Keratinocyte (primary cell): ENCODE results near the gene ADAMTSL1. TPM values are rescaled to one million over a fixed set of nuclear protein-coding genes. Genes with fewer than 3 reads are reported as not detected.

Experiments
- DNase-seq: peaks from one replicate; pipeline ENCODE4 v3.0.0-alpha.2; 2011; ENCODE audit warnings: low read depth, missing footprints, low spot score
- FAIRE-seq: peaks from 2 replicates; lab custom pipeline; 2011; peaks lifted over from hg19 to GRCh38; lab: Jason Lieb, UNC
- H2AFZ ChIP-seq: 2 replicates; pipeline ENCODE4 v1.6.0; 2012; ENCODE audit warnings: low read length, control low read depth, inconsistent platforms; ENCODE audit not compliant: control insufficient read depth
- H3K27ac ChIP-seq: 2 replicates; pipeline ENCODE4 v1.5.1; 2011; ENCODE audit warnings: low read length; ENCODE audit not compliant: control insufficient read depth, insufficient read depth
- H3K27me3 ChIP-seq: 3 replicates; pipeline ENCODE4 v1.6.0; 2011; ENCODE audit warnings: low read length; ENCODE audit not compliant: control insufficient read depth, insufficient read depth; ENCODE audit errors: extremely low read depth
- H3K36me3 ChIP-seq, 2 experiments: 2 replicates in 1 of 2; 3 replicates in 1 of 2; pipeline ENCODE4 v1.5.1; 2011; ENCODE audit warnings: low read length in 2 of 2, mild to moderate bottlenecking in 1 of 2; ENCODE audit not compliant: control insufficient read depth in 2 of 2, insufficient read depth in 2 of 2; ENCODE audit errors: extremely low read depth in 1 of 2
- H3K4me1 ChIP-seq: 3 replicates; pipeline ENCODE4 v1.5.1; 2011; ENCODE audit warnings: low read length; ENCODE audit not compliant: control insufficient read depth, insufficient read depth; ENCODE audit errors: extremely low read depth
- H3K4me2 ChIP-seq: 3 replicates; pipeline ENCODE4 v1.6.0; 2011; ENCODE audit warnings: low read depth, low read length; ENCODE audit not compliant: control insufficient read depth, insufficient read depth; ENCODE audit errors: extremely low read depth
- H3K4me3 ChIP-seq, 3 experiments: fragments of 200-600 bp in 1 of 3; sonication (generic) in 1 of 3; 2 replicates in 2 of 3; 3 replicates in 1 of 3; pipeline ENCODE4 v1.5.1; 2011 to 2016; ENCODE audit warnings: low read length in 3 of 3, mild to moderate bottlenecking in 3 of 3, control low read depth in 2 of 3, inconsistent platforms in 1 of 3, low read depth in 1 of 3, mixed read lengths in 1 of 3, mixed run types in 1 of 3, moderate library complexity in 1 of 3; ENCODE audit not compliant: control insufficient read depth in 2 of 3, insufficient read depth in 2 of 3; ENCODE audit errors: extremely low read depth in 1 of 3
- H3K79me2 ChIP-seq: 2 replicates; pipeline ENCODE4 v1.6.0; 2012; ENCODE audit warnings: low read length; ENCODE audit not compliant: control insufficient read depth, insufficient read depth
- H3K9ac ChIP-seq: 3 replicates; pipeline ENCODE4 v1.6.0; 2011; ENCODE audit warnings: low read length; ENCODE audit not compliant: control insufficient read depth, insufficient read depth; ENCODE audit errors: extremely low read depth
- H3K9me1 ChIP-seq: 3 replicates; pipeline ENCODE4 v1.6.0; 2011; ENCODE audit warnings: low read length; ENCODE audit not compliant: control insufficient read depth, insufficient read depth; ENCODE audit errors: extremely low read depth
- H3K9me3 ChIP-seq: 2 replicates; pipeline ENCODE4 v1.5.1; 2012; ENCODE audit warnings: low read depth, low read length; ENCODE audit not compliant: control insufficient read depth
- H4K20me1 ChIP-seq: 3 replicates; pipeline ENCODE4 v1.6.0; 2011; ENCODE audit warnings: low read length; ENCODE audit not compliant: control insufficient read depth, insufficient read depth; ENCODE audit errors: extremely low read depth
- EZH2 ChIP-seq: IDR thresholded peaks from one replicate; pipeline ENCODE4 v1.6.1; 2012; ENCODE audit warnings: inconsistent platforms, mild to moderate bottlenecking, low read length, moderate library complexity
- dilution Hi-C: fragments of 300-500 bp; cut with MboI; formaldehyde crosslinking; loops from one replicate; pipeline ENCODE4 v1.7.0; 2020; ENCODE audit warnings: low sequenced_read_pairs; ENCODE audit not compliant: extremely low pct_ligation_motif_present
- polyA plus RNA-seq, 5 experiments: library from polyadenylated mRNA; depleted of rRNA in 3 of 5; stranded (reverse) in 3 of 5; stranded (forward) in 1 of 5; unstranded in 1 of 5; fragments of >200 nt; gene quantifications; 1 replicate in 1 of 5; 2 replicates in 3 of 5; 3 replicates in 1 of 5; pipeline versions ENCODE4 v1.2.1 to v1.2.3, GENCODE V29; 2011 to 2012; ENCODE audit warnings: missing spikeins in 2 of 5, low read depth in 1 of 5, low replicate concordance in 1 of 5
- TF ChIP-seq, protein P1 (sequence below), 3 experiments: IDR thresholded peaks in 1 of 3; conservative IDR thresholded peaks in 1 of 3; optimal IDR thresholded peaks in 1 of 3; 2 replicates in 2 of 3; 3 replicates in 1 of 3; pipeline versions ENCODE3 to v1.5.1; 2011; ENCODE audit warnings: low read length in 3 of 3, mild to moderate bottlenecking in 3 of 3, moderate library complexity in 2 of 3, control low read depth in 1 of 3, inconsistent platforms in 1 of 3; ENCODE audit not compliant: insufficient read depth in 2 of 3; ENCODE audit errors: extremely low read depth in 1 of 3

ADAMTSL1 gene
- polyA plus RNA-seq, 1 donor (not counting 4 experiments of a cell fraction or from before 2014, with no cell fraction given) = 1.1 TPM

DNA sequence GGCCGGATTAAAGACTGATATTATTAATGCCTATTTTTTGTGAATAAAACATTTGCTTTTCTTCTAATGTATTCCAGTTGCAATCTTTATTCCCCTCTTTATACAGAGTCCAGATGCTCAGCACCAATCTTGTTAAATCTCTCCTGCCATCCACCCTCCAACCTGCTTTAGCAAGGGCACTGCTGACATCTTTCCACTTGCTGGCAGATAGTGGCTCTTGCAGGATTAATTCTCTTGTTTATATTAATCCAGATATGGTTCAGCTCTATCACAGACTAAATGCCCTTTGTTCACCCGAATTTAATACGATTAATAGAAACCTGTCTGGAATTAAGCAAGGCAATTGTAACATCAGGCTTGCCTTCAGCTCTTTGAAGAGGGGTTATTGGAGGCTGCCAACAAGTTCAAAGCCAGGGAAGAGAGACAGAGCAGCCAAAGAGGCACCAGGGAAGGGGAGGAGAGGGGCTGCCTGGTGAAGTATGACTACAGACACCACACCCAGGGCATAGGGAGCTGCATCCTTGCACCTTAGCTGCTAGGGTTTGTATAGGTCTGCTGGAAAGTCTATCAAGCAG lies 322.8 kb downstream of the ADAMTSL1 start:
- dilution Hi-C loops = no loop called here
- no peaks in the 10 kb centered on the region for H3K4me1 ChIP-seq
- no peak overlapping the region for H3K4me3 ChIP-seq
- no peaks in the 10 kb centered on the region for H3K9me1 ChIP-seq
- H3K4me2 ChIP-seq = no peak overlapping the region
- no peaks in the 10 kb centered on the region for H3K9me3 ChIP-seq
- DNase-seq (no peak), FAIRE-seq (no peak)
- H4K20me1 ChIP-seq = no peaks in the 10 kb centered on the region
- no peaks in the 10 kb centered on the region for H3K36me3 ChIP-seq
- no peaks in the 10 kb centered on the region for H3K79me2 ChIP-seq
- no peak overlapping the region for H3K27ac ChIP-seq
- no peak overlapping the region for H3K9ac ChIP-seq
- no peaks in the 10 kb centered on the region for H3K27me3 ChIP-seq
- TF ChIP-seq, protein P1, sequence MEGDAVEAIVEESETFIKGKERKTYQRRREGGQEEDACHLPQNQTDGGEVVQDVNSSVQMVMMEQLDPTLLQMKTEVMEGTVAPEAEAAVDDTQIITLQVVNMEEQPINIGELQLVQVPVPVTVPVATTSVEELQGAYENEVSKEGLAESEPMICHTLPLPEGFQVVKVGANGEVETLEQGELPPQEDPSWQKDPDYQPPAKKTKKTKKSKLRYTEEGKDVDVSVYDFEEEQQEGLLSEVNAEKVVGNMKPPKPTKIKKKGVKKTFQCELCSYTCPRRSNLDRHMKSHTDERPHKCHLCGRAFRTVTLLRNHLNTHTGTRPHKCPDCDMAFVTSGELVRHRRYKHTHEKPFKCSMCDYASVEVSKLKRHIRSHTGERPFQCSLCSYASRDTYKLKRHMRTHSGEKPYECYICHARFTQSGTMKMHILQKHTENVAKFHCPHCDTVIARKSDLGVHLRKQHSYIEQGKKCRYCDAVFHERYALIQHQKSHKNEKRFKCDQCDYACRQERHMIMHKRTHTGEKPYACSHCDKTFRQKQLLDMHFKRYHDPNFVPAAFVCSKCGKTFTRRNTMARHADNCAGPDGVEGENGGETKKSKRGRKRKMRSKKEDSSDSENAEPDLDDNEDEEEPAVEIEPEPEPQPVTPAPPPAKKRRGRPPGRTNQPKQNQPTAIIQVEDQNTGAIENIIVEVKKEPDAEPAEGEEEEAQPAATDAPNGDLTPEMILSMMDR (optimal IDR thresholded peaks at IDR 0.05 in 1 of 3, IDR thresholded peaks at IDR 0.05 in 1 of 3, conservative IDR thresholded peaks at IDR 0.05 in 1 of 3; ENCODE audit: extremely low read depth in 1 of 3, insufficient read depth in 2 of 3, low read length in 3 of 3) = no peak
- TF ChIP-seq EZH2 = no peak
- H2AFZ ChIP-seq = no peak overlapping the region

DNA sequence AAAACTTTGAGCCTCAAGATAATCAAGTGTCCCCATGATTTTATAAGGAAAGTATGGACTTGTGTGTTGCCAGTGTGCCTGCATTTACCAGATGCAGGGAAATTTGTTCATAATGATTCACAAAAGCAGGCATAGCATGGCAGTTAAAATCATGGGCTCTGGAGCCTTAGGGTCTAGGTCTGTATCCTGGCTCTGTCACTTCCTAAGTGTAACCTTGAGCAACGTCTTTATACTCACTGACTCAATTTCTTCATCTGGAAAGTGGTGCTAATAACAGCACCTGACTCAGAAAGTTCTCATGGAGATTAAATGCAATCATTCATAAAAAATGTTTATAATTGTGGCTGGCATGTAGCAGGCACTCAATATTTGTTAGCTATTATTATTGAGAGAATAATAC lies 324.2 kb downstream of the ADAMTSL1 start:
- Histone ChIP-seq H3K79me2 (no peaks in the 10 kb centered on the region), H3K27me3 (no peaks in the 10 kb centered on the region)
- no peak for FAIRE-seq

More for the DNA sequence above, 324.2 kb downstream of the ADAMTSL1 start:
- Histone ChIP-seq H3K4me3 (no peak overlapping the region), H4K20me1 (no peaks in the 10 kb centered on the region), H3K9ac (no peak overlapping the region), H3K36me3 (no peaks in the 10 kb centered on the region), H2AFZ (no peak overlapping the region), H3K4me2 (no peak overlapping the region), H3K4me1 (no peaks in the 10 kb centered on the region), H3K9me3 (no peaks in the 10 kb centered on the region), H3K9me1 (no peaks in the 10 kb centered on the region), H3K27ac (no peak overlapping the region)
- TF ChIP-seq EZH2 = no peak
- TF ChIP-seq, protein P1 (optimal IDR thresholded peaks at IDR 0.05 in 1 of 3, IDR thresholded peaks at IDR 0.05 in 1 of 3, conservative IDR thresholded peaks at IDR 0.05 in 1 of 3; ENCODE audit: extremely low read depth in 1 of 3, insufficient read depth in 2 of 3, low read length in 3 of 3) = no peak
- dilution Hi-C loops = no loop called here
- DNase-seq = no peak
